ENCODE results near the gene OXSR1.
"Not testable (repeated sequence)": the region's sequence is repeated elsewhere in the genome, so short reads cannot be mapped to it uniquely, and the experiment has no call there.

The OXSR1 gene

GRCh38 chr3:38127611-38128302 is 37.6 kb upstream of the OXSR1 start:
- no peak for DNase-seq (ENCODE audit: low read depth)

GRCh38 chr3:38128303-38128655 is 37.1 kb upstream of the OXSR1 start:
- no peak for DNase-seq (ENCODE audit: low read depth)

GRCh38 chr3:38129058-38129457 is 36.3 kb upstream of the OXSR1 start:
- DNase-seq (ENCODE audit: low read depth) = no peak

GRCh38 chr3:38130631-38131065 is 34.7 kb upstream of the OXSR1 start:
- no peak for DNase-seq (ENCODE audit: low read depth)

- DNase-seq (ENCODE audit: low read depth) = peak; percentile 12
These were observed 33.5 kb upstream of the OXSR1 start for GRCh38 chr3:38131621-38132369.

- DNase-seq (ENCODE audit: low read depth) = no peak
These were observed 32.2 kb upstream of the OXSR1 start for GRCh38 chr3:38133209-38133556.

GRCh38 chr3:38133557-38134405 is 31.6 kb upstream of the OXSR1 start:
- DNase-seq (ENCODE audit: low read depth) = no peak

- not testable (repeated sequence) for DNase-seq (ENCODE audit: low read depth)
These were observed 30.7 kb upstream of the OXSR1 start for GRCh38 chr3:38134517-38135143.

- not testable (repeated sequence) for DNase-seq (ENCODE audit: low read depth)
These were observed 29.6 kb upstream of the OXSR1 start for GRCh38 chr3:38135621-38136277.

GRCh38 chr3:38136393-38136776 is 29.0 kb upstream of the OXSR1 start:
- DNase-seq (ENCODE audit: low read depth) = no peak

- peak; percentile 96 for DNase-seq (ENCODE audit: low read depth)
These were observed 28.3 kb upstream of the OXSR1 start, which contains the start of gene ACAA1 for GRCh38 chr3:38136777-38137614. ACAA1 (minus strand) TSS chr3:38137127; CDS start chr3:38137035, 92 bp downstream.

- DNase-seq (ENCODE audit: low read depth) = no peak
These were observed 27.6 kb upstream of the OXSR1 start for GRCh38 chr3:38137615-38138348.

- DNase-seq (ENCODE audit: low read depth) = peak; percentile 80
These were observed 26.8 kb upstream of the OXSR1 start, which contains the start of gene MYD88 for GRCh38 chr3:38138349-38139190. MYD88 (plus strand) TSS chr3:38138661; CDS start chr3:38138701, 40 bp downstream.

GRCh38 chr3:38139191-38139590 is 26.1 kb upstream of the OXSR1 start:
- DNase-seq (ENCODE audit: low read depth) = no peak

- no peak for DNase-seq (ENCODE audit: low read depth)
These were observed 25.7 kb upstream of the OXSR1 start for GRCh38 chr3:38139652-38140051.

- DNase-seq (ENCODE audit: low read depth) = no peak
These were observed 24.8 kb upstream of the OXSR1 start for GRCh38 chr3:38140326-38141172.

- DNase-seq (ENCODE audit: low read depth) = no peak
These were observed 24.0 kb upstream of the OXSR1 start for GRCh38 chr3:38141173-38141951.

Measured in activated T-cell treated with anti-CD3 and anti-CD28 coated beads for 1 hour (primary cell).